Fibroblast of the conjunctiva (primary cell): ENCODE results near the gene P2RY6.
"Not testable (repeated sequence)": the region's sequence is repeated elsewhere in the genome, so short reads cannot be mapped to it uniquely, and the experiment has no call there.

ENCODE experiments used
- DNase-seq: peaks from one replicate; pipeline ENCODE4 v3.0.0-alpha.2; 2010; ENCODE audit warnings: low read depth

Gene P2RY6

DNA sequence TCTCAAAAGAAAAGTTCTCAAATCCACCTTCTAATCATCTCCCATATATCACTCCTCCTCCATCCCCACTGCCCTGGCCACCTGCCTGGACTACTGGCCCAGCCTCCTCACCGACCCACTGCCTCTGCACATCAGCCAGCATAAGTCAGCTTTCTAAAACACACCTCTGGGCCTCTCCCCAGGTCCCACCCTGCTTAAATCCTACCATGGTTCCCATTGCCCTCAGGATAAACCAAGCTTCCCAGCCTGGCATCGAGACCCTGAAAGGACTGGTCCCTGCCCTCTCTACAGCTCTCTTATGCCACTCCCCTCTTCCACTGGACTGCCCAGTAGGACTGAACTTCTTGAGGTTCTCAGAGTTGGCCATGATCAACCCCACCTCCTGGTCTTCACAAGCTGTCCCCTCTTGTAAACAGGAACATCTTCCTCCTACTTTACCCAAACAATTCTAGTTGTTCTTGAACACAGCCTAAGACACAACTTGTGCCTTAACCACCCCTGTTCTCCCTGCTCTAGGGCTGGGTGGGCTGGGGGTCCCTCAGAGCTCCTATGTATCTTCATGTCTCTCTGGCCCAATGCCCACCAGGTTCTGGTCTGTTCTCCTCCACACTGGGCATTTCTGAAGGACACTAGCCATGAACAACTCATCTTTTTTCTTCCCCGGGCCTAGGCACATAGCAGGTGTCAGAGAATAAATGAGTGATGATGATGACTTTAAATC, 12.6 kb upstream of the P2RY6 start:
- no peak for DNase-seq

GRCh38 chr11:73260127-73260457, 12.0 kb upstream of the P2RY6 start:
- DNase-seq: no peak

DNA sequence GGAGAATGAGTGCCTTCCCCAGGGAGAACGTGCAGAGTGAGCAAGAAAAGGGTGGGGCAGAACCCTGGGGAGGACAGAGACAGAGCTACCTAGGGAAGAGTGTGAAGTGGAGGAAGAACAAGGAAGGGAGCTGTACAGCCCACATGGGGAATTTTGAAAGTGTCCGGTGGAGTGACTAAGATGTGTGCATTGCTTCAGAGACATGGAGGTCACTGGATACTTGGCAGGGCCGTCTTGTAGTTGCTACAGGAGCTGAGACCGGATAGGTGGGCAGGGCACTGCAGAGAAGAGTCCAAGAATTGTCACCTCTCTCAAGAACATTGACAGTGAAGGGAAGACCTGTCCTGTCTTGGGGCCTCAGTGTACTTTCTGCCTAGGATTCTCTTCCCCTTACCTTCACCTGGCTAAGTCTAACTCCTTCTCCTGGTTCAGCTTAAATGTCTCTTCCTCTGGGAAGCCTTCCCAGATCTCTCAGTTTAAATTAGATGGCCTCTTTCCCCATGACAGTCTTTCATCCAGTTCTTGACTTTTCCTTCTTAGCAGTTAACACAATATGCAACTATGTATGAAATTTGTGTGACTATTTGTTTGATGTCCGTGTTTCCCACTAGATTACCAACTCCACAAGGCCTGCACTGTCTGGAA, 9.2 kb upstream of the P2RY6 start:
- DNase-seq: no peak

GRCh38 chr11:73263640-73264039, 8.5 kb upstream of the P2RY6 start:
- no peak for DNase-seq

DNA sequence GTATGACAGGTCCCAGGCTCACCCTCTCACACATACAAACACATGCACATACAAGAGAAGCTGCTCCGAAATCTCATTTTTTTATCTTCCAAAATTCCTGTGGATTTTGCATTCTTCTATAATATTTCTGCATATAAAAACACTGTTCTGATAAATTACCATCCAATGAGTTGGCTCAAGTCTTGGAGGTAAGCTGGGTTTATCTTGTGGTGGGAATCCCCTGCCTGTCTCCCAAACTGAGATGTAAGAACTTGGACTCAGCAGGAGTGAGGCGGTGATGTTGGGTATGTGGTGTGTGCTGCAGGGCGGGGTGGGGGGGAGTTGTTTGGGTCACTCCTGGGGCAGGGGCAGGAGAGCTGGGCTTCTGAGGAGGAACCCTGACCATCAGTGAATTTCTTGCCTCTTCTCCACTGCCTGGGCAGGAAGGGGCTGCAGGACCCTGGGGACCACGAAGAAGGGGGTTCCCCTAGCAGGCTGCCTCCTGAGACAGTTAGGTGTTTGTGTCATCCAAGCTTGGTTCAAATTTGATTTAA, 6.8 kb upstream of the P2RY6 start:
- no peak for DNase-seq

DNA sequence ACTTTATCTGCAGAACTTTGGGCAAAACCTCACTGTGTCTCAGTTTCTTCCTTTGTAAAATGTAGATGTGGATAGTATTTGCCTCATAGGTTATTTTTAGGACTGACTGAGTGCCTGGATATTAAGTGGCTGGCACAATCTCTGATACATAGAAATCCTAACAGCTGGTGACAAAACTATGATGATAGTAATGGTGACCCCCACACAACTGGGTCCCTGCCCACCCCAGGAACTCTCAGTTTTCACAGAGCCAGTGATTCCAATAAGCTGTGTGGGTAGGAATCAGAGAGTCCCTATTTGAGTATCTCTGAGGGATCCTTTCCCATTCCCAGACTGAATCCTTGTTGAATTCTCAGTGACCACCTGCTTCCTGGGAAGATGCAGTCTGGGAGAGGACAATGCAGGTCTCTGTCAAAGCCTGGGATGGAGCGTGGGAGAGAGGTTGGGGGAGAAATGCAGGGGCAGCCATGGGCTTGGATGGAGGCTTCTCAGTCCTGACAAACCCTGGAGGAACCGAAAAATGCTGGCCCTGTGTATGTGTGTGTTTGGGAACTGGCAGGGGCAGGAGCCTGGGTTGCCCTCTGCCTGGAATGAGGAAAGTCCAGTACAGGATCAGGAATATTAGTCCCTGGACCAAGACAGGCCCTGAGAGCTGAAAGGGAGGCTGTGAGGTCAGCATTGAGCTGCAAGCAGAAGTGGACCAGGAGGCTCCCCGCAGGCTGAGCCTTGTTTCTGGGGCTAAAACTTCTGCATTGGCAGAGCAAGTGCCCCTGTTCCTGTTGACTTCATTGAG, 6.1 kb upstream of the P2RY6 start:
- DNase-seq: no peak

GRCh38 chr11:73266646-73267020, 5.5 kb upstream of the P2RY6 start:
- no peak for DNase-seq

DNA sequence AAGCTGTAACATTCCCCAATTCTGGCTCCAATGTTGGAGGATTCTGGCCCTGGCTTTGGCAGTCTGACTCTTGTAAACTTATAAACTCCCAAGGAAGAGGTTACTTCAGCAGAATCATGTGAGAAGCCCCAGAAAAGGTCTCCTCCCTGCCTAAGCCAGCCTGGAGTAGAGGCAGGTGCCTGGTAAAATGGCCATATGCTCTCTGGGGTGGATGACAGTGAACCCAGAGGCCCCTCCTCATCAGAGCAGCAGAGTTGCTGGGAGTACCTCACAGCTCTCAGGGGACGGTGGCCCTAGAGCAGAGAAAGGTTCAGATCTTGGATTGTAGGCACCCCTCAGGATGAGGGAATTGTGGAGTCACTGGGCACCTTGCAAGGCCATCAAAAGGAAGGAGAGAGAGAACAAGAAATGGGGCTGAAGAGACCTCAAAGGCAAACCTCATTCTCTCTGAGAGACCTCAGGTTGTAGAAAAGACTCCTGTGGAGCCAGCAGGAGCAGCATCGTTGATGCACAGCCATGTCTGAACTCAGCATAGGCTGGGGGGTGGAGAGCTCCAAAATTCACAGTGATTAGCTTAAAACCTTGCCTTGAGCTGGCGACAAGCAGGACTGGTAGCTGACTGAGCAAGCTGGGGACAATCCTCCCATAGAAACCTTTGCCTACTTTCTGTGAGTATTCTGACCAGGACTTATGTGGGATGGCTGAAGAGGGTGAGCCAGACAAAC, 4.9 kb upstream of the P2RY6 start:
- DNase-seq: no peak

DNA sequence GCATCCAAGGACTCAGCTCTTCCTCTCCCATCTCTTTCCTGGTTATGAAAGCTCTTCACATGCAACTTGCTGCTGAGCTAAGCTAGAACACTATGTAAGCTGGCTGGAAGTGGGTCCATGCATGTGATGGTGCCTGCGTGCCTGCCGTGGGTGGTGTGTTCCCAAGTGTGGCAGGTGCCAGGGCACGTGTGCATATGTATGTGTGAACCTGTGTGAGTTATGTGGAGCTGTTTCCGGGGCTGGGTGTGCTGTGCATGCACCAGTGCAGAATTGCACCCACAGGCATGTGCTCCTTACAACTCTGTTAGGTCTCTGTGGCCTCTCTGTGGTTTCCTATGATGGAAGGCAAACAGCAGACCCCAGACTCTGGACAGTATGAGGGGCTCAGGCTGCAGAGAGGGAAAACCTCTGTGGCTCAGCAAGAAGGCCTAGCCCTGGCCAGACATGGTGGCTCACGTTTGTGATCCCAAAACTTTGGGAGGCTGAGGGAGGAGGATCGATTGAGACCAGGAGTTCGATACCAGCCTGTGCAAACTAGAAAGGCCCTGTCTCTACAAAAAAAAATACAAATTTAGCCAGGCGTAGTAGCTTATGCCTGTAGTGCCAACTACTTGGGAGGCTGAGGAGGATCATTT, 4.1 kb upstream of the P2RY6 start:
- DNase-seq: no peak

DNA sequence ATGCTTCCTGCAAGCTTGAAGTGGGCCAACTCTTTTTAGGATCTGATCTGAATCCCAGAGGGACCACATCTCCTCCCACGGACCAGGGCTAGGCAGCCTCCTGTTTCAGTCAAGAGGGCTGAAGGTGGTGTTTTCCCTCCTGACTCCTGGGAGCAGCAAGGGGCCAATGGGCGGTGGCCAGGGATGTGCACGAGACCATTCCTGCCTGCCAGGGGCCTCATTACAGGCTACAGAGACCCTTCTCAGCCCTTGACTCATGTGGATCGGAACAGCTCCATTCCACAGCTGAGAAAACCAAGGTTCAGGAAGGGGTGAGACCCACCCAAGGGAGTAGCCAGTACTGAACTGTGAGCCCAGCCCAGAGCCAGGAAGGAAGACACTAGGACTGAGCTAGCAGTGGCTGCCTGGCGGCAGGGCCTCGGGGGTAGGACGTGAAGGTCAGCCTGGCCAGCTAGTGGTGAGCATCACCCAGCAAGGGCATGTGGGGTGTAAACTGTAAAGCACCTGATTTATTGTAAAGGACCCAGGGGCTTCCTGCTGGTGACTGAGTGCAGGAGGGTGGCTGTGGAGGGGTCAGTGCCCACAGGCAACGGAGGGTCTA, 3.4 kb upstream of the P2RY6 start:
- no peak for DNase-seq

GRCh38 chr11:73269459-73270015, 2.6 kb upstream of the P2RY6 start:
- DNase-seq: no peak

DNA sequence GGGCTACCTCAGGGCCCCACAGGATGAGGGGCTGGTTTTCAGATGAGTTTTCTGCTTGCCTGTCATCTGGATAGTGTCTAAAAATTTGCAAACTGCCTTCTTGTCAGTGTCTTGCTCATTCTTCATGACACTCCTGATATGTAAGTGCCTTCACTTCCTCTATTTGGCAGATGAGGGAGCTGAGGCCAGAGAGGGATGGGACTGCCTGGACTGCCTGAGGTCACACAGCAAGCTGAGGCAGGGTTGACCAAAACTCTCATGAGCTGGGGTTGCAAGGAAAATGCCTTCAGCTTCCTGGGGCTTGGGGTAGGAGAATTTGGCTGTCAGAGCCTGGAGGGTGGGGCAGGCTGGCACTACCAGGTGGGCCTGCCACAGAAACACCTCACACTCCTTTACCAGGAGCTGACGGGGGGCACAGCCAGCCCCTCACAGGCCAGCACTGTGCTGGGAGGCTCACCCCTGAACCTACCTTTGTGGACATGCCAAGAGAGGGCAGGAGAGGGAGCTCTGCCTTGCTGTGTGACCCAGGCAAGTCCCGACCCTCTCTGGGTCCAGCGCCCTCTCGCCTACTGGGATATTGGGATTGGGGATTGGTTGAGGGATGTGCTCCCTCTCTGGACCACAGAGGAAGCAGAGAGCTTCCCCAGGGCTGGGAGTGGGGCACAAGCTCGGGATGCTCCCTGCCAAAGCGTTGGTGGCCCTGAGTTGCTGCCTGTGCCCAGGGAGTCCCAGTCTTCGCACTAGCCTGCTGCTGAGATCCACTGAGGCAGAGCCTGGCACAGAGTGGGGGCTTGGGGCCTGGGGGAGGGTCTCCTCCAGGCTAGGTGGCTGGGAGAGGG, 1.9 kb upstream of the P2RY6 start:
- no peak for DNase-seq

- DNase-seq: no peak
These were observed 1.2 kb upstream of the P2RY6 start for GRCh38 chr11:73270855-73271477.

- DNase-seq: not testable (repeated sequence)
These were observed 666 bp upstream of the P2RY6 start for GRCh38 chr11:73271478-73271865.

DNA sequence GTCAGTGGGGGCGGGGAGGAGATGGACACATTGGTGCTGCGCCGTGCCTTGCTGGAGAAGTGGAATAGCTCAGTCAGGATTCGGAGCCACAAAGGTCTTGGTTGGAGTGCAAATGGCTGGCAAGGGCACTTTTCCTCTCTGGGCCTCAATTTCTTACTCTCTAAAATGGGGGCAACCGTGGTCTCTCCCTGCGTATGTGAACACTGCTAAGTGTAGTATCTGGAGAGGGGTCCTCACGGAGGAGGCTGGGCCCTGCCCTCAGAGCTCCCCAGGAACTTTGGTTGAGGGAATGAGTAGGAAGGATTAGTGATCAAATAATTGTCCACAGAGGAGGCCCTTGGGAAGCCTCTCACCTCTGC, 521 bp downstream of the P2RY6 start:
- no peak for DNase-seq

GRCh38 chr11:73273222-73273895, 1.2 kb downstream of the P2RY6 start:
- DNase-seq: no peak

- DNase-seq: not testable (repeated sequence)
These were observed 2.1 kb downstream of the P2RY6 start for GRCh38 chr11:73274191-73274590.

DNA sequence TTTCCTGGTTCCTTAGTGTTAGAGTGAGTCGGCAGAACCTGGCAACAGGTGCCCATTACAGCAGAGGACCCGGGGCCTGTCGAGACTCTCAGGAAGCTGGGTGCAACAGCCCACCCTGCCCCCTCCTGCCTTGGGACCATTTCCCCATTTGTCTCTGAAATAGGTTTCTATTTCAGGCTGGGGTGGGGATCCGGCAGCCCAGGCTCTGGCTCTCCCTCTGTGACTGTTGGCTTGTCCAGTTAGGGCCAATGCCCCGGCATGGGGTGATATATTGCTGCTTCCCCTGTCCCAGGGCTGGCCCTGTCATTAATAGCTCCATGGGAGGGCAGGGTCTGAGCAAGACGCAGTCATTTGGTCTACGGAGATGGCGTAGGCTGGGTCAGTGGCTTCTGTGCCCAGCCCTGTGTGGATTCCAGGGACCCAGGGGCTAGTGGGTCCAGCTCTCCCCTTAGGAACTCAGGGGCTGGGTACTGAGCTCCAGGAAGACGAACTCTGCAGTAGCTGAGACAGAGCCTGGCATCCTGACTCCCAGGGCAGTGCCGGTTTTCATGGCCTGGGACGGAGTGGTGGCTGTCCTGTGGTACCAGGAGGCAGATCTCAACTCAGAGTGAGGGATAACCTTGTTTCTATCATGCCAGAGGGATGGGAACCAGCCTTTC, 2.7 kb downstream of the P2RY6 start:
- no peak for DNase-seq

GRCh38 chr11:73275381-73275750, 3.2 kb downstream of the P2RY6 start:
- DNase-seq: no peak
